Measurements from ENCODE around the gene SCGN.

The SCGN gene

DNA sequence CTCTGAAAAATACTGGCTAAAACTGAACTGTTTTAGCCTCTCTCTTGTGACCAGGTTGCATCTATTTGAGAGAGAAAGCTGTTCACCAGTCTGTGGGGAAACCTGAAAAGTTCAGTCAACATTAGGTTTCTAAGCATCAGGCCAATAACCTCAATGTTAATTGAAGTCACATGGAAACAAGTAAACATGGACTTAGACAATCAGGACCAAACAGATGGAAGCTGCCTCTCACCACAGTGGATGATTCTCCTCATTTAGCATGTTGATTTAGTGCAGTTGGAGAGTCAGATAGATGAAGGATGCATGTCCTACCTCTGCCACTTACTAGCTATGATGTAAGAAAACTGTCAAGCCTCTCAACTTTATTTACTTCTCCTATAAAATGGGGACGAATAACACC is 18.2 kb downstream of the SCGN start:
- H3K27me3 Mint-ChIP-seq (ENCODE audit: low read depth, poor library complexity), result peaks cover 28% of the 10 kb centered on the region
- H3K4me3 Mint-ChIP-seq, result no peak overlapping the region
- DNase-seq, result no peak
- H3K27ac Mint-ChIP-seq, result no peak overlapping the region
- no peaks in the 10 kb centered on the region for H3K36me3 Mint-ChIP-seq (ENCODE audit: low read depth)
- TF ChIP-seq, protein P1, sequence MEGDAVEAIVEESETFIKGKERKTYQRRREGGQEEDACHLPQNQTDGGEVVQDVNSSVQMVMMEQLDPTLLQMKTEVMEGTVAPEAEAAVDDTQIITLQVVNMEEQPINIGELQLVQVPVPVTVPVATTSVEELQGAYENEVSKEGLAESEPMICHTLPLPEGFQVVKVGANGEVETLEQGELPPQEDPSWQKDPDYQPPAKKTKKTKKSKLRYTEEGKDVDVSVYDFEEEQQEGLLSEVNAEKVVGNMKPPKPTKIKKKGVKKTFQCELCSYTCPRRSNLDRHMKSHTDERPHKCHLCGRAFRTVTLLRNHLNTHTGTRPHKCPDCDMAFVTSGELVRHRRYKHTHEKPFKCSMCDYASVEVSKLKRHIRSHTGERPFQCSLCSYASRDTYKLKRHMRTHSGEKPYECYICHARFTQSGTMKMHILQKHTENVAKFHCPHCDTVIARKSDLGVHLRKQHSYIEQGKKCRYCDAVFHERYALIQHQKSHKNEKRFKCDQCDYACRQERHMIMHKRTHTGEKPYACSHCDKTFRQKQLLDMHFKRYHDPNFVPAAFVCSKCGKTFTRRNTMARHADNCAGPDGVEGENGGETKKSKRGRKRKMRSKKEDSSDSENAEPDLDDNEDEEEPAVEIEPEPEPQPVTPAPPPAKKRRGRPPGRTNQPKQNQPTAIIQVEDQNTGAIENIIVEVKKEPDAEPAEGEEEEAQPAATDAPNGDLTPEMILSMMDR (IDR thresholded peaks at IDR 0.05), result no peak
- H3K9me3 Mint-ChIP-seq, result no peaks in the 10 kb centered on the region
- no peaks in the 10 kb centered on the region for H3K4me1 Mint-ChIP-seq

DNA sequence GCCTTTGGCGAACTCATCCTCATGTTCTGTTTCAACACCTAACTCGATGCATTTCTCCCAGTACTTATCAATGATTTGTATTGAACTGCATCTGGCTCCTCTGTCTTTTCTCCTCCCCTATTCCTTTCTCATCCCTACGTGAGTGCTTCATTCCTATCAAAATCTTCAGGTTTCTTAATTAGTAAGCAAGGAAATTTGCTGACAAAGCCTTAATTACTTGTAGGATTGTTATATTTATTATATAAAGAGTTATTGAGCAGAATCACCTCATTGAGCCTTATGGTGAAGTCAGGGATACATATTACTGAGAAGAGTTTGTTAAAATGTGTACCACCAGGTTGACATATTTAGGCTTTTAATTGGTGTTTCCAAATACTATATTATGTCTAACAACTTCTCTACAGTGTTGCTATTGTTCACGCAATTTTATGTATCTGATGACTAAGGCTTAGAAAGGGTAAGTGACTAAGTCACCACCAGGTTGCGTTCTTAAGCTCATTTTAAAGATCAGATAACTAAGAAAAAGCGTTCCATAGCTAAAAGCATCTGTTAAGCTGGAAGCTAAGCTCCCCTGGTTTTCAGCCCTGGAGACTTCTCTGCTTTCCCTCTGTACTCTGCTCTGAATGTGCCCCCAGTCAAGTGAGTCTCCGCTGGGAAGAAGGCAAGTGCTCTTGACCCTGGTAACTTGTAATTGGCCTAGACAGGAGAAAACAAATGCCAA is 18.9 kb downstream of the SCGN start:
- Mint-ChIP-seq H3K9me3 (no peaks in the 10 kb centered on the region), H3K4me3 (no peak overlapping the region), H3K27ac (no peak overlapping the region), H3K36me3 (ENCODE audit: low read depth) (no peaks in the 10 kb centered on the region), H3K27me3 (ENCODE audit: low read depth, poor library complexity) (peaks cover 27% of the 10 kb centered on the region), H3K4me1 (no peaks in the 10 kb centered on the region)
- DNase-seq, result no peak
- TF ChIP-seq, protein P1 (IDR thresholded peaks at IDR 0.05), result no peak

- no peaks in the 10 kb centered on the region for H3K9me3 Mint-ChIP-seq
- no peak overlapping the region for H3K27ac Mint-ChIP-seq
- H3K27me3 Mint-ChIP-seq (ENCODE audit: low read depth, poor library complexity), result peaks cover 27% of the 10 kb centered on the region
- no peaks in the 10 kb centered on the region for H3K4me1 Mint-ChIP-seq
- no peaks in the 10 kb centered on the region for H3K36me3 Mint-ChIP-seq (ENCODE audit: low read depth)
- DNase-seq, result no peak
- H3K4me3 Mint-ChIP-seq, result no peak overlapping the region
- TF ChIP-seq, protein P1 (IDR thresholded peaks at IDR 0.05), result no peak
Measured at GRCh38 chr6:25671652-25672051, 19.6 kb downstream of the SCGN start.

- TF ChIP-seq, protein P1 (IDR thresholded peaks at IDR 0.05), result no peak
- Mint-ChIP-seq H3K36me3 (ENCODE audit: low read depth) (no peaks in the 10 kb centered on the region), H3K27me3 (ENCODE audit: low read depth, poor library complexity) (peaks cover 30% of the 10 kb centered on the region), H3K4me3 (no peak overlapping the region), H3K4me1 (no peaks in the 10 kb centered on the region), H3K9me3 (no peaks in the 10 kb centered on the region), H3K27ac (no peak overlapping the region)
- DNase-seq, result no peak
Measured at GRCh38 chr6:25675167-25675566, 23.2 kb downstream of the SCGN start.

DNA sequence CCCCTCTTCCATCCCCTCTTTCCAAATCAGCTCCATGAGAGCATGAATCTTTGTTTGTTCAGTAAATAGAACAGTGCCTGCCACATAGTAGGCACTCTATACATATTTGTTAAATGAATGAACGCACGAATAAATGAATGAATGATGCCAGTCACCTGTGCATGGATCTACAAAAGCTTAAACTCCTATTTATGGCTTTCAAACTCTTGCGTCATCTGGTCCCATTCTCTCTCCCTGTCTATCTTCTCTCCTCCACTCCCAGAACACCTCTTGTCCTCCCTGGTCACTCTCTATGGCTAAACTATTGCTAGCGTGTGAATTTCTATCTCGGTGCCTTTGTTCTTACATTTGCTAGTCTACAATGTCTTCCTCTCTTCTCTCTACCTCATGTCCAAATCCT is 24.8 kb downstream of the SCGN start:
- Mint-ChIP-seq H3K27ac (no peak overlapping the region), H3K27me3 (ENCODE audit: low read depth, poor library complexity) (peaks cover 20% of the 10 kb centered on the region), H3K9me3 (no peaks in the 10 kb centered on the region), H3K4me3 (no peak overlapping the region), H3K4me1 (no peaks in the 10 kb centered on the region), H3K36me3 (ENCODE audit: low read depth) (no peaks in the 10 kb centered on the region)
- no peak for DNase-seq
- TF ChIP-seq, protein P1 (IDR thresholded peaks at IDR 0.05), result no peak

GRCh38 chr6:25681848-25682247 is 29.8 kb downstream of the SCGN start:
- H3K9me3 Mint-ChIP-seq, result no peaks in the 10 kb centered on the region
- H3K27me3 Mint-ChIP-seq (ENCODE audit: low read depth, poor library complexity), result peaks cover 16% of the 10 kb centered on the region
- no peaks in the 10 kb centered on the region for H3K36me3 Mint-ChIP-seq (ENCODE audit: low read depth)
- no peaks in the 10 kb centered on the region for H3K4me1 Mint-ChIP-seq
- H3K27ac Mint-ChIP-seq, result no peak overlapping the region
- no peak for DNase-seq
- no peak overlapping the region for H3K4me3 Mint-ChIP-seq
- TF ChIP-seq, protein P1 (IDR thresholded peaks at IDR 0.05), result no peak

Data from nephron progenitor cell (in vitro differentiated cells).